MCF 10A (cell line): ENCODE measurements around the gene LCN2. TPM values are rescaled to one million over a fixed set of nuclear protein-coding genes. Genes with fewer than 3 reads are reported as not detected.

Experiments
- BruUV-seq: library from RNA; stranded (reverse); fragments of 400-500 nt; replicated peaks from 2 replicates; lab custom pipeline; 2021; lab: Mats Ljungman, UMichigan
- CTCF ChIA-PET: fragments of 300-600 bp; sonication (Branson Sonifier 250); formaldehyde crosslinking; extraction: SDS; loops from one replicate; lab custom pipeline; 2021; ENCODE audit warnings: antibody characterized with exemption, inconsistent platforms; lab: Yijun Ruan, JAX
- POLR2A ChIA-PET: fragments of 300-600, 350-650 bp; sonication (Branson Sonifier 250); formaldehyde crosslinking; extraction: SDS; loops from one replicate; lab custom pipeline; 2020; ENCODE audit warnings: antibody characterized with exemption, inconsistent platforms; lab: Yijun Ruan, JAX
- DNase-seq: peaks from one replicate; pipeline ENCODE4 v3.0.0-alpha.2; 2018; ENCODE audit not compliant: unreplicated experiment
- H3K27ac Mint-ChIP-seq: one replicate; pipeline ENCODE4 v1.8.0; 2022; ENCODE audit warnings: mild to moderate bottlenecking, low read depth, mixed read lengths; ENCODE audit not compliant: unreplicated experiment
- H3K27me3 Mint-ChIP-seq: one replicate; pipeline ENCODE4 v1.8.0; 2022; ENCODE audit warnings: mixed read lengths; ENCODE audit not compliant: insufficient read depth, unreplicated experiment
- H3K36me3 Mint-ChIP-seq: one replicate; pipeline ENCODE4 v1.8.0; 2022; ENCODE audit warnings: mild to moderate bottlenecking, moderate library complexity, mixed read lengths; ENCODE audit not compliant: insufficient read depth, unreplicated experiment
- H3K4me1 Mint-ChIP-seq: one replicate; pipeline ENCODE4 v1.8.0; 2022; ENCODE audit warnings: mixed read lengths; ENCODE audit not compliant: insufficient read depth, unreplicated experiment
- H3K4me3 Mint-ChIP-seq: one replicate; pipeline ENCODE4 v1.8.0; 2022; ENCODE audit warnings: mild to moderate bottlenecking, moderate library complexity, mixed read lengths; ENCODE audit not compliant: unreplicated experiment
- H3K9me3 Mint-ChIP-seq: one replicate; pipeline ENCODE4 v1.8.0; 2022; ENCODE audit warnings: mixed read lengths; ENCODE audit not compliant: unreplicated experiment
- intact Hi-C: fragments of 100-400 bp; cut with micrococcal nuclease; formaldehyde crosslinking; loops from 2 replicates; pipeline ENCODE4 v1.14.1; 2022
- total RNA-seq: library from RNA; stranded (reverse); gene quantifications from 2 replicates; pipeline ENCODE4 v1.2.3, GENCODE V29; 2022
- TF ChIP-seq, protein P1 (sequence below): fragments of 200-600 bp; IDR thresholded peaks from one replicate; pipeline ENCODE4 v1.8.0; 2022; ENCODE audit warnings: antibody characterized with exemption, mild to moderate bottlenecking; ENCODE audit not compliant: unreplicated experiment

The LCN2 gene
- total RNA-seq, 1 experiment from 2014 or later, result 7.7 TPM

DNA sequence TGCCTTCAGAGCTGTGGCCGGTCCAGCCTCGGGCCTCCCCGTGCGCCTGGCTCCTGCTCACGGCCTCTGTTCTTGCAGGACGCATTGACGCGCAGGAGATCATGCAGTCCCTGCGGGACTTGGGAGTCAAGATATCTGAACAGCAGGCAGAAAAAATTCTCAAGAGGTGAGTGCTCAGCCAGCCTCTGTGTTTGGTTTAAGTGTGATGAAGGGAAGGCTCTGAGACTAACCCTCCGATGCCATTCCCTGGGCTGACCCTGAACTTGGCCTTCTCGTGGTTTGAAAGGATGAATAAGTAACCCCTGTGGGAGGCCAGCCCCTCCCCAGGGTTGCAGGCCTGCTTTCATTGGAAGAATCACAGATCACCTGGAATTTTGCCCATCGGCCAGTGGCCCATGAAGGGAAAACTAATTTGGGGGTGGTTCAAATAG, 48.0 kb upstream of the LCN2 start:
- H3K36me3 Mint-ChIP-seq, result peaks cover 38% of the 10 kb centered on the region
- DNase-seq, result no peak
- no TSS peak for BruUV-seq
- H3K4me1 Mint-ChIP-seq, result peaks cover 7% of the 10 kb centered on the region
- no peak overlapping the region for H3K27ac Mint-ChIP-seq
- intact Hi-C loops, result no loop called here
- no peaks in the 10 kb centered on the region for H3K9me3 Mint-ChIP-seq
- POLR2A ChIA-PET, result no interaction called here
- TF ChIP-seq, protein P1, sequence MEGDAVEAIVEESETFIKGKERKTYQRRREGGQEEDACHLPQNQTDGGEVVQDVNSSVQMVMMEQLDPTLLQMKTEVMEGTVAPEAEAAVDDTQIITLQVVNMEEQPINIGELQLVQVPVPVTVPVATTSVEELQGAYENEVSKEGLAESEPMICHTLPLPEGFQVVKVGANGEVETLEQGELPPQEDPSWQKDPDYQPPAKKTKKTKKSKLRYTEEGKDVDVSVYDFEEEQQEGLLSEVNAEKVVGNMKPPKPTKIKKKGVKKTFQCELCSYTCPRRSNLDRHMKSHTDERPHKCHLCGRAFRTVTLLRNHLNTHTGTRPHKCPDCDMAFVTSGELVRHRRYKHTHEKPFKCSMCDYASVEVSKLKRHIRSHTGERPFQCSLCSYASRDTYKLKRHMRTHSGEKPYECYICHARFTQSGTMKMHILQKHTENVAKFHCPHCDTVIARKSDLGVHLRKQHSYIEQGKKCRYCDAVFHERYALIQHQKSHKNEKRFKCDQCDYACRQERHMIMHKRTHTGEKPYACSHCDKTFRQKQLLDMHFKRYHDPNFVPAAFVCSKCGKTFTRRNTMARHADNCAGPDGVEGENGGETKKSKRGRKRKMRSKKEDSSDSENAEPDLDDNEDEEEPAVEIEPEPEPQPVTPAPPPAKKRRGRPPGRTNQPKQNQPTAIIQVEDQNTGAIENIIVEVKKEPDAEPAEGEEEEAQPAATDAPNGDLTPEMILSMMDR, result no peak
- CTCF ChIA-PET, result interaction anchor here (1.2 to 2.4 kb wide), 4 partner anchors 9 to 24 kb away, joined by 3 to 16 read pairs (median 4); no protein-coding TSS in a partner anchor
- no peak overlapping the region for H3K4me3 Mint-ChIP-seq
- no peaks in the 10 kb centered on the region for H3K27me3 Mint-ChIP-seq

DNA sequence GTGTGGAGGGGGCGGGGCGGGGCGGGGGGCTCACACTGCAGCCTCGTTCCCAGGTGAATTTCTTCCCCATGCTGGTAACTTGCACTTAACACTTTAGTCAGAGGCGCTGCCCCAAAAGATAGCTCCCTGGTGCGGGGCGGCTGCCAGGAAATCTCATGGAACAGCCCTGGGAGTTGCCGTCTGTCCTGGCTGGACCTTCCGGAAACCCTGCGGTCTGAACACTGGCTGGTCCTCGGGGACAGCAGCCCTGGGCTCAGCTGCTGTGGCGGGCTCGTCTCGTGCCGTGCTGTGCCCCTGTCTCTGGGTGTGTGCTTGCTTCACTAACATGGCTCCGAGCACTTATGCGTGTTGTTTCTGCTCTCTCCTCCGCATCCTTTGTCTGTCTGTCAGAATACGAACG, 47.6 kb upstream of the LCN2 start:
- POLR2A ChIA-PET, result no interaction called here
- intact Hi-C loops, result no loop called here
- Mint-ChIP-seq H3K9me3 (no peaks in the 10 kb centered on the region), H3K36me3 (peaks cover 42% of the 10 kb centered on the region), H3K4me1 (peaks cover 7% of the 10 kb centered on the region), H3K27me3 (no peaks in the 10 kb centered on the region), H3K27ac (no peak overlapping the region), H3K4me3 (no peak overlapping the region)
- CTCF ChIA-PET, result interaction anchor here (1.3 to 6.6 kb wide), 2 partner anchors 15 to 18 kb away, joined by 3 to 62 read pairs; no protein-coding TSS in a partner anchor
- no peak for DNase-seq
- TF ChIP-seq, protein P1, result no peak
- no TSS peak for BruUV-seq

DNA sequence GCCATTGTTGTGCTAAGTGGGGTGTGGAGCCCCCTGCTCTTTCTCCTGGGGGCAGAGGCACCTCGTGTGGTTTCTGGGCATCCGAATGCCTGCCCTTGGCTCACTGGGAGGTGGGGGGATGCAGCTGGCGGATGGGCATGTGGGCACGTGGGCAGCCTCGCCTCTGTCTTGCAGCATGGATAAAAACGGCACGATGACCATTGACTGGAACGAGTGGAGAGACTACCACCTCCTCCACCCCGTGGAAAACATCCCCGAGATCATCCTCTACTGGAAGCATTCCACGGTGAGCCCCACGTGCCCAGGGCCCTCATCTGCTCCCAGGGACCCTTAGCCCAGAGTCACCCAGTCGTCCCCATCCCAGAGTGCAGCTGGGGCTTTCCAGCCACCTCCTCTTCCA, 47.1 kb upstream of the LCN2 start:
- ChIA-PET POLR2A (no interaction called here), CTCF (interaction anchor here (1.3 to 6.6 kb wide), 2 partner anchors 14 to 18 kb away, joined by 3 to 62 read pairs; no protein-coding TSS in a partner anchor)
- Mint-ChIP-seq H3K27ac (peak overlapping the region; percentile 61), H3K36me3 (peaks cover 43% of the 10 kb centered on the region), H3K27me3 (no peaks in the 10 kb centered on the region), H3K4me3 (no peak overlapping the region), H3K9me3 (no peaks in the 10 kb centered on the region), H3K4me1 (peaks cover 7% of the 10 kb centered on the region)
- no peak for DNase-seq
- no TSS peak for BruUV-seq
- intact Hi-C loops, result no loop called here
- TF ChIP-seq, protein P1, result no peak

DNA sequence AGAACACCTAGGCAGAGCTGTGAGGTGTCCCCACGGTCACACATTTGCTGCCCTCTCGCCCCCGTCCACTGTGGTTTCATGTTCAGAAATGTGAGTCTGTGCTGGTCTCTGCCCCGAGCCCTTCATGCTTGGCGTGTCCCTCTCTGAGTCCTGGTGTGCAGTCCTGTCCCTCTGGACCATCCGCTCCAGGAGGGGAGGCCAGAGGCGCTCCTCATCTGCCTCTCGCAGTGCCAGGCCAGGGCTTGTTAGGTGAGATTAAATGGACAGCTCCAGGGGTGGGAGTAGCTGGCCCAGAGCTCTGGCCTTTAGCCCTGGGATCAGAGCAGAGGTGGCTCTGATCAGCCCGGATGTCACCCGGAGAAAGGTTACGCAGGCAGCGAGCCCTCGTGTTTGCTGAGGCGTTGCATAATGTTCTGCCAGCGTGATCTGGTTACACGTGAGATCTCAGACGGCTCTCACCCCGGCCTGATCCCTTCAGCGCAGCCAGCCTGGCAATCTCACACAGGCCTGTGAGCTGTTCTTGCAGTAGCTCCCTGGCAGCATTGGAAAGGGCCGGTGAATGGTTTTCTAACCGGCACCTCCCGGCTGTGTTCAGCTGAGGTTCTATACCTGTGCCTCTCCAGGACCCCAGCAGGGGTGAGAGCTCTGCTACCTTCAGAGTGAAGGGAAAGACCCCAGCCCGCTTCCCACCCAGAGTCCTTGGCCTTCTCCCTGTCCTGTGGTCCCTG, 46.2 kb upstream of the LCN2 start:
- BruUV-seq, result no TSS peak
- no peak overlapping the region for H3K4me3 Mint-ChIP-seq
- POLR2A ChIA-PET, result no interaction called here
- H3K4me1 Mint-ChIP-seq, result peaks cover 7% of the 10 kb centered on the region
- H3K27me3 Mint-ChIP-seq, result no peaks in the 10 kb centered on the region
- no peaks in the 10 kb centered on the region for H3K9me3 Mint-ChIP-seq
- intact Hi-C loops, result no loop called here
- TF ChIP-seq, protein P1, result no peak
- DNase-seq, result no peak
- peak overlapping the region; percentile 61 for H3K27ac Mint-ChIP-seq
- CTCF ChIA-PET, result interaction anchor here (0.6 to 6.6 kb wide), 2 partner anchors 13 to 399 kb away, joined by 3 to 62 read pairs; no protein-coding TSS in a partner anchor
- peaks cover 50% of the 10 kb centered on the region for H3K36me3 Mint-ChIP-seq
